GM19043 (cell line): ENCODE results near the gene RHBDF1.

ENCODE experiments used
- ATAC-seq: cut with Tn5 transposase; IDR thresholded peaks from one replicate; pipeline ENCODE4 v1.9.1; 2021; ENCODE audit warnings: low read depth; ENCODE audit not compliant: unreplicated experiment

RHBDF1 gene

GRCh38 chr16:75580-76501 is 3.4 kb upstream of the RHBDF1 start:
- no peak for ATAC-seq

DNA sequence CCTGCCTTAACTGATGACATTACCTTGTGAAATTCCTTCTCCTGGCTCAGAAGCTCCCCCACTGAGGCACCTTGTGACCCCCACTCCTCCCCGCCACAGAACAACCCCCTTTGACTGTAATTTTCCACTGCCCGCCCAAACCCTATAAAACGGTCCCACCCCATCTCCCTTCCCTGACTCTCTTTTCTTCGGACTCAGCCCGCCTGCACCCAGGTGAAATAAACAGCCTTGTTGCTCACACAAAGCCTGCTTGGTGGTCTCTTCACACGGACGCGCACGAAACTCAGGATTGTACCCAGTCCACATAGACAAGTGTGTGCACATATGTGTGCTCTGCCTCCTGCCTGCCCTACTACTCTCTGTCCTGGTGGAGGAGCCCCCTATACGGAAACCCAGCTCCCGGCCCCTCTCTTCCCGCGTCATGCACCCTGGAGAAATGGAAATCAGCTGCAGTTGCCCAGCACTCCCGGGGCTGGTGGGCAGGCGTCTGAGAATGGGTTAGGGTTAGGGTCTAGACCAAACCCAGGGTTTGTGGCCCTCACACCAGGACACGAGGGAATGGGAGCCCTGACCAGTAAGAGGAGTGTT is 2.4 kb upstream of the RHBDF1 start:
- no peak for ATAC-seq

- no peak for ATAC-seq
These were observed 1.8 kb upstream of the RHBDF1 start for GRCh38 chr16:74051-74746.

GRCh38 chr16:71540-72401 is 660 bp downstream of the RHBDF1 start:
- ATAC-seq, result no peak

GRCh38 chr16:71210-71539 is 1.3 kb downstream of the RHBDF1 start:
- no peak for ATAC-seq

GRCh38 chr16:69181-69580 is 3.2 kb downstream of the RHBDF1 start:
- no peak for ATAC-seq

- ATAC-seq, result no peak
These were observed 4.3 kb downstream of the RHBDF1 start for GRCh38 chr16:67884-68789.

- ATAC-seq, result no peak
These were observed 5.1 kb downstream of the RHBDF1 start for GRCh38 chr16:67183-67791.

- ATAC-seq, result no peak
These were observed 5.9 kb downstream of the RHBDF1 start for GRCh38 chr16:66309-67182.

DNA sequence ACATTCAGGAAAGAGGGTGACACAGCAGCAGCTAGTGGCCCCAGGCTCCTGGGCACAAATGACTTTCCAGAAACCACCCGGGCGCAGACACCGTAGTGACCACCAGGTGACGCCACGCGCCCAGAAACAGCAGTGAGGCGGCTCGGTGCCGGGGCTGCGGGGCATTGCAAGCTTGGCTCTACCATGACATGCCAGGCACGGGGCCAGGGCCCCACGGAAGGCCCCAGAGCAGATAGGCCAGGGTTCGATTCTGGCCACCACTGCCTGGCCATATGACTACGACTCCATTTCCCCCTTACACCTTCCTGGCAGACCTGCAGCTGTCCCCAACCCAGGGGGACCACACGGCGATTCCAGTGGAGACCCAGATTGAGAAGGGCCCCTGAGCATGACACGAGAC is 6.7 kb downstream of the RHBDF1 start:
- ATAC-seq, result no peak

GRCh38 chr16:64914-65255 is 7.5 kb downstream of the RHBDF1 start:
- no peak for ATAC-seq

DNA sequence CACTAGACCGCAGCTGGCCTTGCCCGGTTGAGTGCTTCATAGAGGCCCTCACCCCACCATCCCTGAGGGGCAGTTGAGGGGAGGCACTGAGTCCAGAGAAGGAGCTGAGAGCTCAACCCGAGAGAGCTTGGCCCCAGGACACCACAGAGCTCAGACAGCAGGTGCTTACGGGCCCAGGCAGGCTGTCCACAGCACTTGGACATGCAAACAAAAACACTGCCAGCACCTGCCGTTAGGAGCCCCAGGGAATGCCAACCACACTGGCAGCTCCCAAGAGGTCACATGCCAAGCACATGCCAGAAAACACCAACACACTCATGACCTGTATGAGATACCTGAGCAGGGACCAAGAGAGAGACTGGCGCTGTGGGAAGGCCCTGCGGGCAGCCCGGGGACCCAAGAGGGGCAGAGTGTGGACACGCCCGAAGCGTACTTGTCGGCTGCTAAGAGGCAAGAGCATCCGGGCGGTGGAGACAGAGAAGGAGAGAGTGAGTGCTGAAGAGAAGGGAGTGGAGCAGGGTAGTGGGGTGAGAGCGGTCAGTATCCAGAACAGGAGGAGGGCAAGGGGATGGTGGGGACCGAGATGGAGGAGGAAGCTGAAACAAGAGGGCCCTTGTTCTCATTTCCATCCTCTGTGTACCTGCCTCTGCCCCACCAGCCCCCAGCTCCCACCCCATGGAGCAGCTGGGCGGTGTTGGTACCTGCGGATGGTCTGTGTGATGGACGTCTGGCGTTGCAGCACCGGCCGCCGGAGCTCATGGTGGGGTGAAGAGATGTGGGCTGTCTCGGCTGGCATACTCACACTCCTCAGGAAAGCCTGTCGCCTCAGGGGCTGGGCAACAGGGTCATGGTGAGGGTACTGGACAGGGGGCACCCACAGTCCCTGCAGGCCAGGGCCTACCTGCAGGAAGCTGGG is 8.2 kb downstream of the RHBDF1 start:
- no peak for ATAC-seq

- ATAC-seq, result no peak
These were observed 9.0 kb downstream of the RHBDF1 start for GRCh38 chr16:63466-63865.

- no peak for ATAC-seq
These were observed 9.5 kb downstream of the RHBDF1 start for GRCh38 chr16:62968-63391.

GRCh38 chr16:62283-62967 is 10.0 kb downstream of the RHBDF1 start:
- ATAC-seq, result no peak

- no peak for ATAC-seq
These were observed 10.6 kb downstream of the RHBDF1 start for GRCh38 chr16:61879-62281.
